ENCODE results near the gene MAEL.
A peak's percentile ranks its signal among the peaks of the same experiment; 100 is the strongest.

MAEL gene

DNA sequence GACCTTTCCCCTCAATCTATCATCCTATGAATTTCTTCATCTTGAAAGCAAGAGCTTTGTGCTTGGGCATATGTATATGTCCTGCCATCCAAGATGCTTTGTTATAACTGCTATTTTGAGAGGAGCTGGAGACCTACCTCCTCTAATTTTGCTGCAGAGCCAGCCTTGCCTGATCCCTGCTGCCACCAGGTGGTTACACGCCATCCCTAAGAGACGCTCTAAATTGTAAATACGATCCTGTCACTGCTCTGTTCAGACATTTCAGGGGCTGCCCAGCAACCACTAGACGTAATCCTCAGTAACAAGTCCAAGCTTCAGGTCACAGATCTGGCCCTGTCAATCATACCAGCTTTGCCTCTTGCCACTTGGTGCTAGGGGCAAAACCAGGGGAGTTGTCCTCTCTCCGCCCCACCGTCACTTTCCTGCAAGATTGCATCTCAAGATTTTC lies 68.2 kb downstream of the MAEL start:
- peak; percentile 16 for DNase-seq

DNA sequence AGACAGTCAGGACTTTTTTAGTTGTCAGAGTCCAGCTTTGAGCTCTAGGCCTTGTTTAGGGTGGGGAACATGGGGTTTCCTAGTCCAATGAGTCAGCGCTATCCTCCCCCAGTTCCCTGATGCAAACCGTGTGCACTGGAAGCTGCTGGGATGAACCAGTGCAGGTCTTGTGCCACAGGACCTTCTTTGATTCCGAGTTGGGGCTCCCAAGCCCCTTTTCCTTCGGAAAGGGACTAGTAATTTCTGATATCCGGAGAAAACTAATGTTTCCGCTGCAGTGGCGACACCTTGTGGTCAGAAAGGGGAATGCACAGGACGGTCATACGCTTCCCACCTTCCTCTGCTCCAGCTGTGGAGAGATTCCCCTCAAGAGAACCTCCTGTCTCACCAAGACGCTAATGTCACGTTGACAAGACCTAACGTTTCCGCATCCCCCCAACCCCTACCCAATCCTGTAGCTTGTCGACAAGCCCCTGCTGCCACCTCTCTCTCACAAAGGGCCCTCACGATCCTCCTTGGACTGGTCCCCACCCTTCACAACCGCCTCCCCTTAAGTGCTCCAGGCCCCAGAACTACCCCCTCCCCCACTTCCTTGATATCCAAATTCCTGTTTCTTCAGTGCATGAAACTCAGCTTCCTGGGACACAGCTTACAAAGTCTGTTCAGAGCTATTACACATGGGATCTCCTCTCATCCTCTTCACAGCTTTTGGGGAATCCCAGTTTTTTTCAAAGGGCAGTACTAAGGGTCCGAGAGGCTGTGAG lies 70.1 kb downstream of the MAEL start:
- DNase-seq, result peak; percentile 31

DNA sequence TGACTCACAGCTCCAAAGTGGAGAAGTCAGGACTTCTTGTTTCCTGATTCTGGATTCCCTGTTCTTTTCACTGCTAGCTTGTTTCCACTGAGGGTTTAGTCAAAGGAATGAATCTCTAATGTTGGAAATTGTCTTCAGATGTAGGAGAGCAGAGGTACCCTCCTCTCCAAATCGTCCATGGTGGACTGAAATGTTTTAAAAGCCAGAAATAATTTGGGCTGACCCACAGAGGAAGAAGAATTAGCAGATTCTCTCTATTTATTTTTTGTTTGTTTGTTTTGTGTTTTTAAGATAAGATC lies 70.7 kb downstream of the MAEL start:
- no peak for DNase-seq

- DNase-seq, result no peak
These were observed 71.3 kb downstream of the MAEL start for GRCh38 chr1:167060141-167061072.

DNA sequence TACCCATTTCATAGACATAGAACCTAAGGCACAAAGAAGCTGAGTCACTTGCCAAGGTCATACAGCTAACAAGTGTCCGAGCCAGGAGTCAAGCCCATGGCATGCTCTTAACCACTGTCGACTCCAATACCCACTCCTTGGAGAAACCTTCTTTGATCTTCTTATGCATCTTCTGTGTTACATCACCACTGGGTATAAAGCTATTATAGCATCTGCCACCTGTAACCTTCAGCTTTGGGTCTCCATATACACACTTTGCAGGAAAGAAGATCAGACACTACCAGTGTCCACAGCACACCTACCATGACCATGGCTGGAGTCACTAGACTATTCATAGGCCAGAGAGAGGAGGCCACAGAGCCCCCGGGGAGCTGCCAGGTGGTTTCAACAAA lies 72.0 kb downstream of the MAEL start:
- no peak for DNase-seq

DNA sequence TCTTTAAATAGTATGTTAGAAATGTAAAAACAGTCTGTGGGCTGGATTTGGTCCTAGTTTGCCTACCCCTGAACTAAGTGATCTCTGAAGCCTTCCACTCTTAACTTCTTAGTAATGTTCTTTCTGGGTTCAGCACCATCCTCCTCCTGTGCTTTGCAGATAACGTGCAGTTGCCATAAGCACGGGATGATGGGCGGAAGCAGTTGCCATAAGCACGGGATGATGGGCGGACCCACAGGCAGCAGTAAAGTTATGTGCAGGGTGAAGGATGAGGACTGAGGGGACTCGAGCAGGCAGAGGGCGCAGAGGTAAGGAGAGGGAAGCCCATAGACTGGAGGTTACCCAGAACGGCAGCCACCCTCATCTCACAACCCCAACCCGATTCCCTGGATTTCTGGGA lies 75.5 kb downstream of the MAEL start:
- no peak for DNase-seq

- no peak for DNase-seq
These were observed 76.4 kb downstream of the MAEL start for GRCh38 chr1:167065471-167065870.

- peak; percentile 65 for DNase-seq
These were observed 77.4 kb downstream of the MAEL start for GRCh38 chr1:167066333-167067122.

DNA sequence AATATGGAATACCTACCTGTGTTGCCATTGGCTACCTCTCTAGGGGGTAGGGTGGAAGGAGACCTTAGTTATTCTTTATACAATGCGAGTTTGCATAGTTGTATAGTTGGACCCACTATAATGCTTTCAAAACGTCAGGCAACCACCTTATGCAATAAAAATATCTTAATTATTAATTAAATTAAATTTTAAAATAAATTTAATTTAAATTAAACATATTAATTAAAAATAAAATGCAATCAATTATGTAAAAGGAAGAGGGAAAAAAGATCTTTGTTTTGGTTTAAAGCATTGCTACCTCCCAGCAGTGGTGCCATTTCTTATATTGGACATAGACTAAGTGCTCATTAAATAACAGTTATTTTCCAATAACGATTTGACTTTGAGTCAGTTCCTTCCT lies 78.8 kb downstream of the MAEL start:
- no peak for DNase-seq

GRCh38 chr1:167068761-167069160 lies 79.7 kb downstream of the MAEL start:
- DNase-seq, result no peak

- DNase-seq, result no peak
These were observed 82.2 kb downstream of the MAEL start for GRCh38 chr1:167071286-167071685.

All from KG1 (cell line).